Epithelial cell of esophagus (primary cell): ENCODE results near the gene FUCA1.

Experiments
- DNase-seq: peaks from one replicate; pipeline ENCODE4 v3.0.0; 2010; ENCODE audit warnings: low read depth
- H3K4me3 ChIP-seq: 2 replicates; pipeline ENCODE4 v1.5.1; 2011; ENCODE audit warnings: mild to moderate bottlenecking, low read length, control low read depth
- CTCF ChIP-seq: IDR thresholded peaks from 2 replicates; pipeline ENCODE4 v1.5.1; 2011; ENCODE audit warnings: low read depth, mild to moderate bottlenecking, low read length, control low read depth, inconsistent platforms; ENCODE audit not compliant: insufficient read depth; ENCODE audit errors: missing control alignments

Gene FUCA1

GRCh38 chr1:23824711-23825075, 43.4 kb downstream of the FUCA1 start:
- H3K4me3 ChIP-seq = peak overlapping the region; percentile 97
- DNase-seq = no peak
- no peak for TF ChIP-seq CTCF

- H3K4me3 ChIP-seq = no peak overlapping the region
- no peak for TF ChIP-seq CTCF
- DNase-seq = no peak
Measured at GRCh38 chr1:23823767-23824166, 44.3 kb downstream of the FUCA1 start.

- H3K4me3 ChIP-seq = no peak overlapping the region
- TF ChIP-seq CTCF = no peak
- DNase-seq = no peak
Measured at GRCh38 chr1:23817633-23818032, 50.5 kb downstream of the FUCA1 start.

GRCh38 chr1:23816906-23817305, 51.2 kb downstream of the FUCA1 start:
- TF ChIP-seq CTCF = no peak
- no peak for DNase-seq
- no peak overlapping the region for H3K4me3 ChIP-seq

GRCh38 chr1:23816361-23816760, 51.7 kb downstream of the FUCA1 start:
- no peak for DNase-seq
- H3K4me3 ChIP-seq = no peak overlapping the region
- TF ChIP-seq CTCF = no peak

- H3K4me3 ChIP-seq = no peak overlapping the region
- no peak for DNase-seq
- no peak for TF ChIP-seq CTCF
Measured at GRCh38 chr1:23814016-23814415, 54.1 kb downstream of the FUCA1 start.

- TF ChIP-seq CTCF = peak; percentile 77
- DNase-seq = peak; percentile 61
- H3K4me3 ChIP-seq = no peak overlapping the region
Measured at GRCh38 chr1:23810818-23811540, 57.1 kb downstream of the FUCA1 start.
